Measurements from ENCODE around the gene CSTF2.

DNA sequence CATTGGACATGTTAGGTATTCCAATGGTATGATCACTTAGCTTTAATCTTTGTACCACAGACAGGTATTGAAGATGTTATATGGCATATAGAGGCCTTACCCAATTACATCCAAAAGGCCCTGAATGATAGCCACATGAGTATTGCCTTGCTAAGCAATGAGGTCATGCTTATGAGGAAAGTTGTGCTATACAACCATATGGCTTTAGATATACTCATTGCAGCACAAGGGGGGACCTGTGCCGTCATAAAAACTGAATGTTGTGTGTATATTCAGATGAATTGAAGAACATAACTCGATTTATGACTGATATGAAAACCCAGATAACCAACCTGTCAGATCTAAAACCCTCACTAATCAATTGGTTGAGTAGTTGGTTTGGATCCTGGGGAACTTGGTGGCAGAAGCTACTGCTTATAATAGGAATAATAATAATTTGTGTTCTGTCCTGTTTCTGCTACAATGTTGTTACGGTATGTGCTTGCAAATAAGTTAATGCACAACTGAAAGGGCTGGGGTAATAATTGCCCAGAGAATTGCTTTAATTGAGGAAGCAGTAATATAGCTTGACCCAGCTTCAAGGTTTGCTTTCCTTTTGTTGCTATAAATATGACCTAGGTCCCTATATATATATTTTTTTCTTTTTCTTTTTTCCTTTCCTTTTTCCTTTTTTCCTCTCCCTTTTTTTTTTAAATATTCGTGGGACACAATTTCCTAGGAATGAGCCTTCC is 21.5 kb upstream of the CSTF2 start:
- TF ChIP-seq EZH2 (IDR thresholded peaks at IDR 0.05; ENCODE audit: low read length) = no peak
- TF ChIP-seq CTCF (optimal IDR thresholded peaks at IDR 0.05 in 1 of 3, IDR thresholded peaks at IDR 0.05 in 1 of 3, conservative IDR thresholded peaks at IDR 0.05 in 1 of 3; ENCODE audit: extremely low read depth in 1 of 3, insufficient read depth in 2 of 3, low read length in 3 of 3) = no peak

Measured in keratinocyte (primary cell).